ENCODE measurements around the gene SPTBN2.
A peak's percentile ranks its signal among the peaks of the same experiment; 100 is the strongest.
"Not testable (repeated sequence)": the region's sequence is repeated elsewhere in the genome, so short reads cannot be mapped to it uniquely, and the experiment has no call there.

The SPTBN2 gene

DNA sequence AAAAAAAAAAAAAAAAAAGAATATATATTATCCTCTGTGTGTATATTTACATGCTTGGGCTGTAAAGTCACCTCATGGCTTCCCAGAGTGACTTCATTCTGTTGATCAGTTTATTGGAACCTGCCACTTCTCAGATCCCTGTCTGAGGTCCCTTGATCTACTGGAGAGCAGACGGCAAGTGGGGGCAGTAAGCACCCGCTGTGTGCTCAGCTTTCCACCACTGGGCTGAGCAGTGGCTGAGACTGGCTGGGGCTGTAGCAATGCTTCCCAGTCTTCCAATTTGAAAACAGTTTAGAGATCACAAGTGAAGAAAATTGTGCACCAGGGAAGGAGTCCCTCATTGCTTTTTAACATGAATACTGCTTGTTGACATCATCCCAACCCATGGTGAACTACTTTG lies 44.4 kb downstream of the SPTBN2 start:
- no peak for DNase-seq (ENCODE audit: low spot score)

DNA sequence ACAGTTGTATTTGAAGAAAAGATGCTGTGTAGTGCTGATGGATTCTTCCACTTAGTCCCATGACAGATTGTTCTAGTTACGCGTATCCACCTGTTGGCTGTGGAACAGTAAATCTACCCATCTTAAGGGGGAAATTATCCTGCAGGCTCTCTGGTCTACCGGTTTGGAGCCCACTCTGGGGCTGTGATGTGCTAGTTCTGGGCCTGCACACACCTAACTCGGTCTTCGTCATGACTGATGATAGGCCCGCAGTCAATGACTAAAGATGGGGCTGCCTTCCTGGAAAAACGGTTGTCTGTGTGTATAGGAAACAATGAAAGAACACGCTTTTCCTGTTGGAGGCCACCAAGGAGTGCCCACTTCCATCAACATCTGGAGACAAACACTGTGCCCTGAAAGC lies 45.1 kb downstream of the SPTBN2 start:
- DNase-seq (ENCODE audit: low spot score), result no peak

DNA sequence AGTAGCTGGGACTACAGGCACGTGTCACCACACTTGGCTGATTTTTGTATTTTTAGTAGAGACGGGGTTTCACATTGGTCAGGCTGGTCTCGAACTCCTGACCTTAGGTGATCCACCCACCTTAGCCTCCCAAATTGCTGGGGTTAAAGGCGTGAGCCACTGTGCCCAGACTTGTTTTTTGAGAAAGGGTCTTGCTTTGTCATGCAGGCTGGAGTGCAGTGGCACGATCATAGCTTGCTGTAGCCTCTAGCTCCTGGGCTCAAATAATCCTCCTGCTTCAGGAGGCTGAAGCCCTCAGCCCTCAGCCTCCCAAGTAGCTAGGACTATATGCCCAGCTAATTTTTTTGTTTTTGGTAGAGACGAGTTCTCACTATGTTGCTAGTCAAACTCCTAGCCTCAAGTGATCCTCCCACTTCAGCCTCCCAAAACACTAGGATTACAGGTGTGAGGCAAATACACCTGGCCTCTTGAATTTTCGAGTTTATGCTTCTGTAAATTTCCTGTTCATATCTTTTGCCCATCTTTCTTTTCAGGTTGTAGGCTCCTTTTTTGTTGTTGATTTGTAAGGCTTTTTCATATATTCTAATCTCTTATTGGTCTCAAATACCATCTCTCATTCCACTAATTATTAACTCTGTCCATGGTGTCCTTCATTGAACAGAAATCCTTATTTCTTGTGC lies 47.9 kb downstream of the SPTBN2 start:
- no peak for DNase-seq (ENCODE audit: low spot score)

DNA sequence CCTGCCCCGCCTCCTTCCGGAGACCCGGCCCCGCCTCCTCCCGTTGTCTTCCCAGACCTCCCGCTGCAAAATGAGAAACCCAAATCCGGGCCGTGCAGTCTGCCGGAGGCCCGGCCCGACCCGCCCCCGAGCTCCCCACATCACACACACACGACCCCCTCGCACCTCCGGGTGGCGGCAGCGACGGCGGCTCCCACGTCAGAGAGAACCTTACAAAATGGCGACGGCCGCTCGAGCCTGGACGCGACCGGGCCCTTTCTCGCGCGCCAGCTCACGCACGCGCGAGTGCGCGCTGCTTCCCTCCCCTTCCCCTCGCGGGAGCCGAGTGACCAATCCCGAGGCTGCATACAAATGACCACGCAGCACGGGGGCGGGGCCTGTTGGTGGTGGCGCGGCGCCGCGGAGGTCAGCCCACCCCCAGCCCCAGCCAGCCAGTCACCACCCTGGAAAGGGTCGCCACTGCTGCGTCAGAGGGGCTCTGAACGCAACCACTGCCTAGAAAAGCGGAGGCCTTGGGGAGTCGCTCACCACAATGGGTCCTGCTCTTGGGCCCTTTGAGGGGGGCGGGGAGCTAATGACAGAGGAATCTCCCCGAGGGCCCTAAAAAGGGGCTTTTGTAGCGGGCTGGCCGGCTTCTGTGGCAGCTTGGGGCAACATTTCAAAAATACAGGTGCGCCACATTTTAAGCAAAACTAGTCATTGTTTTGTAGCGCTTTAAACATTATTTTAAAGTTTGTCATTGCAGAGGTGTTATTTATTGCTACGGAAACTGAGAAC lies 51.2 kb downstream of the SPTBN2 start, which contains the start of gene RBM4B:
Gene RBM4B (minus strand): TSS at position 289 of the 777 bp plus-strand sequence. CDS start 808 bp downstream, outside the sequence.
- DNase-seq (ENCODE audit: low spot score), result peak; percentile 89

DNA sequence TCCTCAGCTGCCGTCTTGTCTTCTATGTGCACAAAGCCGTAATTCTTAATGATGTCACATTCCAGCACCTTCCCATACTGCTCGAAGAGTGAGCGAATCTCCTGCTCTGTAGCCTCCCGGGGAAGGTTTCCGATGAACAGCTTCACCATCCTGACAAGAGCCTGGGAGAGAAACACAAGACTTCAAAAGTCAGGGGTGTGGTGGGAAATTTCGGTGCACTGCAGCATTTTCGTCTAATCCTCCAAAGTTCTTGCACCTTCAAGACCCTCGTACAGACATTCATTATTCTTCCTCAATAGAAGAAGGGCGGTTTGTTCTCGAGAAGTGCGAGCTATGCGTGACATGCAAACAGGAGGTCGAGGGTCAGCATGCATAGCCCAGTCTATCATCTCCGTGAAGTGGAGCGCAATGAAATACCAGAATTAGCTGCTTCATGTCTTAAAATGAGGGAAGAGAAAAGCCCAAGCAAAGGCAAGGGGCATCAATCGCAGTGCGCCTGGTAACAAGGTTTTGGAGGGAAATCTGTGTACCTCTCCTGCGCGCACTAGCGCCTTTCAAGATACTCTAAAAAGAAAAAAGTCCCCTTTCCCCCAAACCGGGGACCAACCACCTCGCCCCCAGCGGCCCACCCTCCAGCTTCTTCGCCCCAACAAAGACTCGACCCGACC lies 52.0 kb downstream of the SPTBN2 start:
- DNase-seq (ENCODE audit: low spot score), result no peak

DNA sequence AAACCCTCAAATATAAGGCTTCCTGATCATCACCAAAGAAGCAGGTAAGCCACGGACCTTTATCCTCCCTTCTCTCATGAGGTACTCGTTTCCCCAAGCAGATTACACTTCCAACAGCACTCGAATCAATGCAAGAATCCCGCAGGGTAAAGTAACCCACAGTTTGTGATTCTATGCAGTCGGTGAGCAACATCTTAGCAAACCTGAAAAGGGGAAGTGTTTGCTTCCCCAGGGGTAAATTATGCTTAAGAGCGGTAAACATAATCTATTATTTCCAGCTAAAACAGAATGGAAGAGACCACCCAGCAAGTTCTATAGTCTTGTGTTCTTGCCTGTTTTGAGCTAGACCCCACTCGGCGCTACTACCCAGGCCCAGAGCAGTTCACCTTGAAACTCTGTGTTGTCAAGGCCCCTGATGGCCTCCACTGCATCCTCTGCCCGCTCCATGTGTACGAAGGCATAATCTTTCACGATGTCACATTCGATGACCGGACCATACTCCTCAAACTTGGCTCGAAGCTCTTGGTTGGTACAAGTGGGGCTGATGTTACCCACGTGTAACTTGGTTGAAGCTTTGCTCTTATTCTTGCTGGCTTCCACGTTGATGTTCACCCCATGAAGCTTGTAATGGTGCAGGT lies 52.6 kb downstream of the SPTBN2 start:
- no peak for DNase-seq (ENCODE audit: low spot score)

DNA sequence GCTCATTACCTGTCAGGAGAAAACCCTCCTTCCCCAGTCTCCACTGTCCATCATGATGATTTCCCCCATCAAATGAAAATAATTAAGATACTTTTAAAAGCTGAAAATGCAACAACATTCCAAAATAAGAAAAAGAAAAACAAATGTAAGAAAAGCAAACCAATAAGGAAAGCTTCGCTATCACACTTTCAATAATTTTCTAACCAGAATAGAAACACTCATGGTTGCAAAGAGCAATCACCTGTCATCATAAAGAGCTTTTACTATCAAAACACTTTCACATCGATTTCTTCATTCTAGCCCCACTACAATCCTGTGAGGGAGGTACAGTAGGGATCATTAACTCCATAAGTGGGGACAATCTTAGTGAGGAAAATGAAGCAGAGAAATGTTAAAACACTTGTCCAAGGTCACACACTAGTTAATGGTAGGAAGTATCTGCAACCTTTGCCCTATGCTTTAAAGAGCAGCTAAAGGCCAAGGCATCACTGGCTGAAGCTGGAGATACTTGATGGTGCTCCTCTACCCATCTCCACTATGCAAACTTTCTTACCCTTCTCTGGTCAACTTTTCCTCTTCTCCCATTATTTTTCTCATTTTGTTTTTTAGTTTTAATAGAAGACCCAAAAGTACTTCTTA lies 53.9 kb downstream of the SPTBN2 start:
- no peak for DNase-seq (ENCODE audit: low spot score)

DNA sequence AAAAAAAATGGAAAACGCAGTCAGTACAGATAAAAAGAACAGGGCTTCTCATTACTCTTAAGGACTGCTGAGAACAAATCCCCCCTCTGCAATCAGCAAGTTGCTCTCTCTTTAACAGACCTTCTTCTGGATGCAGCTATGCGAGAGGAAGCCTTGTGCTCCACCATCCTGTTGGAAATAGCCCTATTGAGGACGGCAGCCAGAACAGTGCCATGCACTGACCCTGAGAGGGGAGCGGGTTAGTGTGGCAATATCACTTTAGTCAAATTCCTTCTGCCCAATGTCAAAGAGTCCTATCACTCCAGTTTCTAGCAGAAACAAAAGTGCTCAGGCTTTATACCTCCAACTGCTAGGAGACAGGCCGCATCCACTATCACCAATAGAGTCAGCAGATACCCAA lies 58.2 kb downstream of the SPTBN2 start:
- no peak for DNase-seq (ENCODE audit: low spot score)

DNA sequence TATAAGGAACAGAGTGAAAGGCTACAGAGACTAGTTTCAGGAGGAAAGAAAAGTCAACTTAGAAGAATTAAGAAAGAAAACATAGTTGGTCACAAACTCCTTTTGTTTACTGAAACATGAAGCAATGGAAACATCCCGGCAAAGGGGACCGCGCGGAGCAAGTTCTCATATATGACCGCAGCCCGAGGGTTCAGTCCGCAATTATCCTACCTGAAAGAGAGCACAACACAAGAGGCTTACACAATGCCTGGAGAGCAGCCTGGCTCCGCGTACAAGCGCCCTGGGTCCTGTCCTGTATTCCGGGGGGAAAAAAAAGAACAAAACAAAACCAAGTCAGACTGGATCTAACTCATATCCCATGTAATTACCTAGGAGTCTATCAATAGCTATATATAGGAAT lies 63.6 kb downstream of the SPTBN2 start:
- no peak for DNase-seq (ENCODE audit: low spot score)

DNA sequence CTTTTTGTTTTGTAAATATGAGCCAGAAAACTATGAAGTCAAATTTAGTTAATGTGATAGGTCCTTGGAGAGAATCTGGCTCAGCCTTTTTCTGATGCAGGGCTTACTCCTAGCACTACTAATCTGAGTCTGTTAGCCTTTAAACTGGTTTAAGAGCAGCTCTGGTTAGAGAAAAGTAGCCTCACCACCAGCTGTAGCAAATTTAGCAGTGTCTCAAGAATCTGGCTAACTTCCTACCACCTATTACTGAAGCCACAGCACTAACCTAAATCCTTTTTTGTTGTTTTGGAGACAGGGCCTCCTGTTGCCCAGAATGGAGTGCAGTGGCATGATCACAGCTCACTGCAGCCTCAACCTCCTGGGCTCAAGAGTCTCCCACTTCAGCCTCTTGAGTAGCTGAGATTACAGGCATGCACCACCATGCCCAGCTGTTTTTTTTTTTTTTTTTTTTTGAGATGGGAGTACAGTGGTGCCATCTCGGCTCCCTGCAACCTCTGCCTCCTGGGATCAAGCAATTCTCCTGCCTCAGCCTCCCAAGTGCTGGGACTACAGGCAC lies 65.2 kb downstream of the SPTBN2 start:
- DNase-seq (ENCODE audit: low spot score), result no peak

DNA sequence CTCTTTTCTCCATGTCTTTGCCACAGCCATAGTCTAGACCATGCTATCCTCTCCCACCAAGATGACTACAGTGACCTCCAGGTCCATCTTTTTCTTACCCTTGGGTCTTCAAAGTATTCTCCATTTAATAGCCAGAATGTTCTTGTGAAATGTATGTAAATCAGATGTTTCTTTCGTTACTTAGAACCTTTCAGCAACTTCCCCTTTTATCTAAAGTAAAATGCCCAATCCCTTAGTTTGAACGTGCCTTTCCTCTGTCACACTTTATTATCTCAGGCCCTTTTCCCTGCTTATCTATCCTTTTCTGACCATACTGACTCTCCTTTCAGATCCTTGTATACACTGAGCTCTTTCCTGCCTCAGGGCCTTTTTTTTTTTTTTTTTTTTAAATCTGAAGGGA lies 69.3 kb downstream of the SPTBN2 start:
- no peak for DNase-seq (ENCODE audit: low spot score)

DNA sequence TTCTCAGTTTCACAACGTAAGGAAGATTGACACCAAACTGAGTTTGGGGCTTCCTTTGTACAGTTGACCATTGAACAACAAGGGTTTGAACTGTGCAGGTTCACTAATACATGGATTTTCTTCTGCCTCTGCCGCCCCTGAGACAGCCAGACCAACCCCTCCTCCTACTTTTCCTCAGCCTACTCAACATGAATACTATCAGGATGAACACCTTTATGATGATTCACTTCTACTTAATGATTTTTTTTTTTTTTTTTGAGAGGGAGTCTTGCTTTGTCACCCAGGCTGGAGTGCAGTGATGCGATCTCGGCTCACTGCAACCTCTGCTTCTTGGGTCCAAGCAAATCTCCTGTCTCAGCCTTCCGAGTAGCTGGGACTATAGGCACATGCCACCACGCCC lies 75.9 kb downstream of the SPTBN2 start:
- DNase-seq (ENCODE audit: low spot score), result no peak

DNA sequence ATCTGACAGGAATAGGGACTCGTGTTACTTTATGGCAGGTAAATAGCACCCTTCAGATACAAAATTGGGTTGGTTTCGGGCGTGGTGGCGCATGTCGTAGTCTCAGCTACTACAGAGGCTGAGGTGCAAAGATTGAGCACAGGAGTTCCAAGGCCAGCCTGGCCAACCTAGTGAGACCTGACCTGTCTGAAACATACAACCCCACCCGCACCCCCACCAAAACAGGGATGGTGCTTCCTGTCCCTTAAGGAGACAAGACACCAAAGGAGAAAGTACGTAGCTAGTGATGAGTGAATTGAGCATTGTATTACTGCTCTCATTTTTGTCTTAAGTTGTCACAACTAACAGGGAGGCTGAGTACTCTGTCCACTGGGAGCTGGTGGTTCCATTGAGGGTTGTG lies 76.4 kb downstream of the SPTBN2 start:
- DNase-seq (ENCODE audit: low spot score), result no peak

DNA sequence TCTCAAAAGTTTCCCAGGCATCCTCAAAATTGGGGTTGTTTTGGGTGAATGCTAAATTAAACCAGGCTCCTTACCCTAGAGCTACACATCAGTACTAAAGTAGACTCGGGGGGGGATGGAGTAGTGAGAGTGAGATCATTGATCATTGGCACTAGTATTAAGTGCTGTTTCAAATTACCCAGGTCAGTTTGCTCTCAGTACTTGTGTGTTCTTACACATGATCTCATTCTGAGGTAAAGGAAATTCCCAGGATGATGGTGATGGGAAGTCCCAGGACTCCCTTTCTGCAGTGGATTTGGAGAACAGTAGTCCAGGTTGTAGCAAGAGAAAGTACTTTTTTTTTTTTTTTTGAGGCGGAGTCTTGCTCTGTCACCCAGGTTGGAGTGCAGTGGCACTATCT lies 78.0 kb downstream of the SPTBN2 start:
- DNase-seq (ENCODE audit: low spot score), result no peak

DNA sequence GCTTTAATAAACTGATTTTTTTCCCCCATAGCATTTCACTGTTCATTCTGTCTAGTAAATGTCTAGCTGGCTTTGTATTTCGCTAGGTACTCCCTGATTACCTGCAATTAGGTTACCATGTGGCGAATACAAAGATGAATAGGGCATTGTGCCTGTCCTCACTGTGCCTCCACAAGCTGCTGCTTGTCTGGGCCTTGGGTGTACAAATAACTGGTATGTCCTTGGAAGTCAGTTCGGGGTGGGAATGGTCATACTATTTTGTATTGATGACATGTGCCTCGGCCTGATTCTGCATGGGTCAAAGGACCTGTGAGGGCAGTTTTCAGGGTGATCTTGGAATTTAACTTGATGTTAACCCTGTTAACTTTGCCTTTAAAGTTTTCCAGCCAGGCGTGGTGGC lies 79.1 kb downstream of the SPTBN2 start:
- no peak for DNase-seq (ENCODE audit: low spot score)

DNA sequence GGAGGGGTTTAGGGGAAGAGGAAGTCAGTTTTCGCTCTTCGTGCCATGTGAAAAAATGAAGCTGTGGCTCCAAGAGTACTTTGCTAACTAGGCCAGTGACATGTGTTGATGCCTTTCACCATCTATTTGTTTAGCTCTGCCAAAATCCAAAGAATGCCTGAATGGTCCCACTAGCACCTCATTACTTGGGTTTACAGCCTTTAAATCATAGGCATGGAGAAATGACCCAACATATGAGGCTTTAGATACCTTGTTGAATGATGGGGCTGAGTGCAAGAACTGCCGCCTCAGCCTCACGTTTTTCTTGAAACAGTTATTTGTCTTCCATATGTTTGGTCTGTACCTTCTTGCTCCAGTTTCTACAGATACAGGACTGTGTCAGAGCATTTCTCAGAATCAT lies 82.2 kb downstream of the SPTBN2 start:
- DNase-seq (ENCODE audit: low spot score), result no peak

DNA sequence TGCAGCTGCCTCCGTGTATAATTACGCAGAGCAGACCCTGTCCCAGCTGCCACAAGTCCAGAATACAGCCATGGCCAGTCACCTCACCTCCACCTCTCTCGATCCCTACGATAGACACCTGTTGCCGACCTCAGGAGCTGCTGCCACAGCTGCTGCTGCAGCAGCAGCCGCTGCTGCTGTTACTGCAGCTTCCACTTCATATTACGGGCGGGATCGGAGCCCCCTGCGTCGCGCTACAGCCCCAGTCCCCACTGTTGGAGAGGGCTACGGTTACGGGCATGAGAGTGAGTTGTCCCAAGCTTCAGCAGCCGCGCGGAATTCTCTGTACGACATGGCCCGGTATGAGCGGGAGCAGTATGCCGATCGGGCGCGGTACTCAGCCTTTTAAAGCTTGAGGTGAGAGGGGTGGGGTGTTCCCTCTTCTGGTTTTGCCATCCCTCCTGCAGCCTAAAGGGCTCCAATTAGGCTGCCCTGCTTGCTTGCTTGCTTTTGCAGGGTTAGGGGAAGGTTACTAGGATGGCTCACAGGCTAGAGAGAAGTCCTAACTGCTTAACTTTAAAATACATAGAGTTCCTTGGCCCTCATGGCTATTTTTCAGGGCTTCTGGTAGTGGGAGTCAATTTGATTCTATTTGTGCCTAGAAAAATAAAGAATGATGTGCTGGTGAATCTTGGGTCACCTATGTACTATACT lies 85.1 kb downstream of the SPTBN2 start:
- no peak for DNase-seq (ENCODE audit: low spot score)

DNA sequence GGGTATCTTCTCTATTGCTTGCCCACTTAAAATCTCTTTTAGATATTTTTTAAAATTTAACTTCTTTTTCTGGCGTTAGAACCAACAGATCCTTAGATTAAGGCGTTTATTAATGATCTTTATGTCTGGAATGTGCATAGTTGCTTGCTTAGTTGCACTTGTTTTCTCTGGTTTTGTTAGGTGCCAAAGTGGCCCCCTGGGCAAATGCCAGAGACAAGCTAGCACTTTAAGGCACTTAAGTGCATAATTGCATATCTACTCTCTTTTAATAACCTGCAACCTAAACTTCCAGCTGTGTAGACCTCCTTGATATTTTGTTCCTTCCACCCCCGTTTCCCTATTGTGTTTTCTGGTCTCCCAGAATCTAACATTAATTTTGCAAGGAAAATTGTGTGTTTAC lies 87.2 kb downstream of the SPTBN2 start:
- DNase-seq (ENCODE audit: low spot score), result no peak

DNA sequence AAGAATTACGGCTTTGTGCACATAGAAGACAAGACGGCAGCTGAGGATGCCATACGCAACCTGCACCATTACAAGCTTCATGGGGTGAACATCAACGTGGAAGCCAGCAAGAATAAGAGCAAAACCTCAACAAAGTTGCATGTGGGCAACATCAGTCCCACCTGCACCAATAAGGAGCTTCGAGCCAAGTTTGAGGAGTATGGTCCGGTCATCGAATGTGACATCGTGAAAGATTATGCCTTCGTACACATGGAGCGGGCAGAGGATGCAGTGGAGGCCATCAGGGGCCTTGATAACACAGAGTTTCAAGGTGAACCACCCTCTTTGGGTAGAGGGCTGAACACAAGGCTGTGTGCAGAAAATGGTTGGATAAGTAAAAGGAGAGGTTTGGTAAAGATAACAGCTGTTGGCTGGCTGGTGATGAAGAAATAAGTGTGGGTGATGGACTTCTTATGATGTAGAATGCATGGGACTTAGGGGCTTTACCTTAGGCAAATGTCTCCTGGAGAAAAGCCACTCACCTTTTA lies 89.1 kb downstream of the SPTBN2 start:
- not testable (repeated sequence) for DNase-seq (ENCODE audit: low spot score)

DNA sequence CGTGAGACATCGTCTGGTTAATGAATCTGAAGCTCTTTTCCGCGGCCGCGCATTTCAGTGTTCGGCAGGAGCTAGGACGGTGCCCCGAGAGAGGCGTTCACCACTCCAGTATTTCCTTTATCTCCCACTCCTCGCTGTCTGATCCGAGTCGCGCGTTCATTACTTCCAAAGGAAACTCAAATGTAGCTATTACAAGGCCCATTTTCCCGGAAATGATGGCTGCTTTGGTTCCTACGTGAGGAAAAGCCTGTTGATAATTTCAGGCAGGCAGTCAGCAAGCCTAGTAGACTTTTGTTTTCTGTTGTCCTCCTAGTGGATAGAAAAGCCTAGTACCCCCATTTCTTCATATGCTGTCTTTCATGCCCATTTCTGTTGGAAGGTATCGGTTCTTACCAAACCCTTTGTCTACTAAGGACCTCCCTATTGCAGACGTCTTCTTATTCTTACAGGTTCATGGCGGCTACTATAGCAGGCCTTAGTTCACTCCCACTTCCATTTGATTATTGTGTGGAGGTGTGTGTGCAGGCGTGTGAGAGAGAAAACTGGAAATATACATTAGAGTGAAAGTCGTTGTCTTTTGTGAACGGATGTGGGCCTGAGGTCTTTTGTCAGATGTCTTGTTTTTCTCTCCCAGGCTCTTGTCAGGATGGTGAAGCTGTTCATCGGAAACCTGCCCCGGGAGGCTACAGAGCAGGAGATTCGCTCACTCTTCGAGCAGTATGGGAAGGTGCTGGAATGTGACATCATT lies 89.8 kb downstream of the SPTBN2 start:
- DNase-seq (ENCODE audit: low spot score), result peak; percentile 57
